Body of pancreas (tissue), 4 donors: ENCODE measurements around the gene PSD2.

Experiments used
- CTCF ChIP-seq, 7 experiments: fragments of 450-650 bp in 4 of 7; fragments of 200-600 bp in 3 of 7; sonication (generic) in 3 of 7; IDR thresholded peaks; one replicate each; pipeline ENCODE4 v1.5.1; 2016 to 2019; ENCODE audit warnings: antibody characterized with exemption in 7 of 7
- POLR2A ChIP-seq, 3 donors: fragments of 450-650 bp; IDR thresholded peaks; one replicate each; pipeline ENCODE4 v1.6.1; 2016; ENCODE audit warnings: antibody characterized with exemption in 3 of 3, mild to moderate bottlenecking in 2 of 3

DNA sequence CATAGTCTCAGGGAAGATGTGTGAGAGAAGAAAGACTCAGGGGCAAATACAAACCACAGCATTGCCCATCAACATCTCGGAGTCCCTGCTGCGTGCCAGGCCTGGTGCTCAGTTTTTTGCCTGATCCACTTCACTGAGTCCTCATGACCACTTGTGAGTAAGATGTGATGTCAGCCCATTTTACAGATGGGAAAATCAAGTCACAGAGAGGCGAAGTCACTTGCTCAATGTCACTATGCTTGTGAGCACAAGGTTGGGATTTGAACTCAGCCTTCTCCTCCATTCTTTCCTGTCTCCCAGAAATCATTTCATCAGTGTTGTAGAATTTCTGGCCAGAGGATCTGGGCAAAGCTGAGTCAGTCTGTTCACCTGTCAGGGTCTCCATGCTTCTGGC, 34.6 kb upstream of the PSD2 start:
- TF ChIP-seq CTCF (IDR thresholded peaks at IDR 0.05) (no peak), POLR2A (IDR thresholded peaks at IDR 0.05) (no peak)
